Measurements from ENCODE around the gene PDE6A.

- TF ChIP-seq, protein P1, sequence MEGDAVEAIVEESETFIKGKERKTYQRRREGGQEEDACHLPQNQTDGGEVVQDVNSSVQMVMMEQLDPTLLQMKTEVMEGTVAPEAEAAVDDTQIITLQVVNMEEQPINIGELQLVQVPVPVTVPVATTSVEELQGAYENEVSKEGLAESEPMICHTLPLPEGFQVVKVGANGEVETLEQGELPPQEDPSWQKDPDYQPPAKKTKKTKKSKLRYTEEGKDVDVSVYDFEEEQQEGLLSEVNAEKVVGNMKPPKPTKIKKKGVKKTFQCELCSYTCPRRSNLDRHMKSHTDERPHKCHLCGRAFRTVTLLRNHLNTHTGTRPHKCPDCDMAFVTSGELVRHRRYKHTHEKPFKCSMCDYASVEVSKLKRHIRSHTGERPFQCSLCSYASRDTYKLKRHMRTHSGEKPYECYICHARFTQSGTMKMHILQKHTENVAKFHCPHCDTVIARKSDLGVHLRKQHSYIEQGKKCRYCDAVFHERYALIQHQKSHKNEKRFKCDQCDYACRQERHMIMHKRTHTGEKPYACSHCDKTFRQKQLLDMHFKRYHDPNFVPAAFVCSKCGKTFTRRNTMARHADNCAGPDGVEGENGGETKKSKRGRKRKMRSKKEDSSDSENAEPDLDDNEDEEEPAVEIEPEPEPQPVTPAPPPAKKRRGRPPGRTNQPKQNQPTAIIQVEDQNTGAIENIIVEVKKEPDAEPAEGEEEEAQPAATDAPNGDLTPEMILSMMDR (IDR thresholded peaks at IDR 0.05): no peak
- no peak for TF ChIP-seq POLR2A (IDR thresholded peaks at IDR 0.05)
Measured at GRCh38 chr5:149894237-149894636, 50.4 kb downstream of the PDE6A start.

Measured in ovary (tissue), 3 donors.